Measurements from ENCODE around the gene JAM3. TPM values are rescaled to one million over a fixed set of nuclear protein-coding genes. Genes with fewer than 3 reads are reported as not detected.

JAM3 gene
- total RNA-seq, 3 donors from 2014 or later (not counting 1 experiment from before 2014, with no cell fraction given): 2.1 to 3.8 (median 2.4) TPM

DNA sequence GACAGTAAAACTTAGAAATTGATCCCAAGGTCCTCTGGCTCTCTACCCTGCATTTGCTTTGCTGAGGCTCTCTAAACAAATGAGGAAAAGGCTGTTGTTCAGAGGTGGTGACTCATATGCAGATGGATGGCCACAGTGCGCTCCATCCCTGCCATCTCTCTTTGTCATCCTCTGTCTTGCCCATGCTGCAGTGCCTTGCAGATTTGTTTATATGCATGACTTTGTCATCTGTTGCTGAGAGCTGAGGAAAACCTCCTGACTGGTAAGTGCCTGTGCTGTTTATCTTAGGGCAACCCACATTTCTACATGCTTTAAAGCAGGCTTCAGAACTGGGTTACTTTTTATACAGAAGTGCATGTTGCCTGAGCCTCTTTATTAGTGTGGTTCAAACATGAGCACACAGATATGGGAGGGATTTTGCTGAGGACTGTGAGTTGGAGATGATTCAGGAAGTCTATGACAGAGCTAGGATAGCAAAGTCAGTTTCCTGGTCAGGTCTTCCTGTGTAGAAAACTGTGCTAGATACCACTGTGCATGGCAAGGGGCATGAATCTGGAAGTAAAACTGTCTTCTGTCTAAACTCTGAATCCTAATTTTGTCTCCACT lies 57.4 kb downstream of the JAM3 start:
- no peak overlapping the region for H3K4me3 Mint-ChIP-seq
- no peak overlapping the region for H3K27ac ChIP-seq (ENCODE audit: low read length)

DNA sequence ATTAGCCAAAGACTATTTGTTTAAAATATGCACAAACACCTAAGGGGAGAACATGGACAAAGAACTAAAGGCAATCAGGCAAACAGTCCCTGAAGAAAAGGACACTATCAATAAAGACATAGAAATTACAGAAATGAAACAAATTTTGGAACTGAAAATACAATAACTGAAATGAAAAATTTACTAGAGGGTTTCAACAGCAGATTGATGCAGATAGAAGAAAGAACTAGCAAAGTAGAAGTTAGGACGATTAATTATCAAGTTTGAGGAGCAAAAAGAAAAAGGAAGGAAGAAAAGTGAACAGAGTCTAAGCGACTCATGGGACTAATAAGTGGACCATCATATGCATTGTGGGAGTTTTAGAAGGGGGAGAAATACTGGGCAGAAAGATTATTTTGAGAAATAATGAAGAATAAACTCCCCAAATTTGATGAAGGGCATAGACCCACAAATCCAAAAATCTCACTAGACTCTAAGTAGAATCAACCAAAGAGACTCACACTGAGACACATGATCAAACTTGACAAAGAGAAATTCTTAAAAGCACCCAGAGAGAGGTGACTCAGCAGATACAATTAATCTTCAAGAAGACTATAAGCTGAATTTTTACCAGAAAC lies 62.9 kb downstream of the JAM3 start:
- TF ChIP-seq, protein P1, sequence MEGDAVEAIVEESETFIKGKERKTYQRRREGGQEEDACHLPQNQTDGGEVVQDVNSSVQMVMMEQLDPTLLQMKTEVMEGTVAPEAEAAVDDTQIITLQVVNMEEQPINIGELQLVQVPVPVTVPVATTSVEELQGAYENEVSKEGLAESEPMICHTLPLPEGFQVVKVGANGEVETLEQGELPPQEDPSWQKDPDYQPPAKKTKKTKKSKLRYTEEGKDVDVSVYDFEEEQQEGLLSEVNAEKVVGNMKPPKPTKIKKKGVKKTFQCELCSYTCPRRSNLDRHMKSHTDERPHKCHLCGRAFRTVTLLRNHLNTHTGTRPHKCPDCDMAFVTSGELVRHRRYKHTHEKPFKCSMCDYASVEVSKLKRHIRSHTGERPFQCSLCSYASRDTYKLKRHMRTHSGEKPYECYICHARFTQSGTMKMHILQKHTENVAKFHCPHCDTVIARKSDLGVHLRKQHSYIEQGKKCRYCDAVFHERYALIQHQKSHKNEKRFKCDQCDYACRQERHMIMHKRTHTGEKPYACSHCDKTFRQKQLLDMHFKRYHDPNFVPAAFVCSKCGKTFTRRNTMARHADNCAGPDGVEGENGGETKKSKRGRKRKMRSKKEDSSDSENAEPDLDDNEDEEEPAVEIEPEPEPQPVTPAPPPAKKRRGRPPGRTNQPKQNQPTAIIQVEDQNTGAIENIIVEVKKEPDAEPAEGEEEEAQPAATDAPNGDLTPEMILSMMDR (IDR thresholded peaks at IDR 0.05): no peak
- ATAC-seq: no peak
- Mint-ChIP-seq H3K27me3 (ENCODE audit: low read depth in 2 of 2) (peaks cover 15 to 22% of the 10 kb centered on the region in 2 donors), H3K27ac (no peak overlapping the region), H3K9me3 (peaks cover 7 to 16% of the 10 kb centered on the region in 2 donors), H3K4me3 (no peak overlapping the region), H3K36me3 (peaks cover 15% of the 10 kb centered on the region), H3K4me1 (no peaks in the 10 kb centered on the region)
- no peak for DNase-seq
- Histone ChIP-seq H3K27me3 (ENCODE audit: control insufficient read depth, insufficient read depth, low read length) (no peaks in the 10 kb centered on the region), H3K9me3 (ENCODE audit: control insufficient read depth, insufficient read depth, low read length) (no peaks in the 10 kb centered on the region), H3K36me3 (ENCODE audit: control insufficient read depth, insufficient read depth, low read length) (no peaks in the 10 kb centered on the region), H3K4me3 (ENCODE audit: low read length) (no peak overlapping the region), H3K4me1 (ENCODE audit: control insufficient read depth, insufficient read depth, low read length) (no peaks in the 10 kb centered on the region), H3K27ac (ENCODE audit: low read length) (no peak overlapping the region)
- intact Hi-C loops (cut with micrococcal nuclease): no loop called here
- WGBS (ENCODE audit: insufficient coverage): 93% methylated on average over 2 of the region's 2 CpGs

More for the DNA sequence above, 57.4 kb downstream of the JAM3 start:
- ATAC-seq: no peak
- TF ChIP-seq, protein P1 (IDR thresholded peaks at IDR 0.05): no peak
- Histone ChIP-seq H3K36me3 (ENCODE audit: control insufficient read depth, insufficient read depth, low read length) (no peaks in the 10 kb centered on the region), H3K9me3 (ENCODE audit: control insufficient read depth, insufficient read depth, low read length) (no peaks in the 10 kb centered on the region), H3K4me3 (ENCODE audit: low read length) (no peak overlapping the region), H3K27me3 (ENCODE audit: control insufficient read depth, insufficient read depth, low read length) (peaks cover 12% of the 10 kb centered on the region), H3K4me1 (ENCODE audit: control insufficient read depth, insufficient read depth, low read length) (no peaks in the 10 kb centered on the region)
- no peak for DNase-seq
- H3K27me3 Mint-ChIP-seq (ENCODE audit: low read depth in 2 of 2): peaks cover 35 to 42% of the 10 kb centered on the region in 2 donors
- peaks cover 6 to 9% of the 10 kb centered on the region in 2 donors for H3K4me1 Mint-ChIP-seq
- H3K27ac Mint-ChIP-seq: no peak overlapping the region
- 100% methylated on average over 1 of the region's 1 CpG for WGBS (ENCODE audit: insufficient coverage)
- H3K9me3 Mint-ChIP-seq: peaks cover 2 to 3% of the 10 kb centered on the region in 2 donors
- peaks cover 5% of the 10 kb centered on the region for H3K36me3 Mint-ChIP-seq
- intact Hi-C loops (cut with micrococcal nuclease): no loop called here

DNA sequence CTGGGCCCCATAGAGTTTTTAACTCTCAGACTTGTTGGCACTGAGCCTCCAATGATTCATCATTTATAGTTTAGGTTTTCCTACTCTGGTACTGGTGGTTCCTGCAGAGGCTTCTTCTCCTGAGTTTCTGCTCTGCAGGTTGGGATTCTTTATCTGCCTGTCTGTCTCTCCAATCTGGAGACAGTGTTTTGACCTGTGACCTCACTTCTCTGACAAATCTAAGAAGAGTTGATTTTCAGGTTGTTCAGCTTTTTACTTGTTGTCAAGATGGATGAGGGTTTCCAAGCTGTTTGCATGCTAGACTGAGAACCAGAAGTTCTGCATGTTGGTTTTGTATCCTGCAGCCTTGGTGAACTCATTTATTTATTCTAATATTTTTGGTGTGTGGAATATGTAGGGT lies 63.9 kb downstream of the JAM3 start:
- peaks cover 10 to 16% of the 10 kb centered on the region in 2 donors for H3K27me3 Mint-ChIP-seq (ENCODE audit: low read depth in 2 of 2)
- H3K36me3 ChIP-seq (ENCODE audit: control insufficient read depth, insufficient read depth, low read length): no peaks in the 10 kb centered on the region
- H3K27ac Mint-ChIP-seq: no peak overlapping the region
- H3K4me1 ChIP-seq (ENCODE audit: control insufficient read depth, insufficient read depth, low read length): no peaks in the 10 kb centered on the region
- H3K27ac ChIP-seq (ENCODE audit: low read length): no peak overlapping the region
- peaks cover 15% of the 10 kb centered on the region for H3K36me3 Mint-ChIP-seq
- no peak for DNase-seq
- ATAC-seq: no peak
- no peaks in the 10 kb centered on the region for H3K9me3 ChIP-seq (ENCODE audit: control insufficient read depth, insufficient read depth, low read length)
- no peaks in the 10 kb centered on the region for H3K27me3 ChIP-seq (ENCODE audit: control insufficient read depth, insufficient read depth, low read length)
- no peaks in the 10 kb centered on the region for H3K4me1 Mint-ChIP-seq
- H3K4me3 Mint-ChIP-seq: no peak overlapping the region
- intact Hi-C loops (cut with micrococcal nuclease): no loop called here
- H3K4me3 ChIP-seq (ENCODE audit: low read length): no peak overlapping the region
- TF ChIP-seq, protein P1 (IDR thresholded peaks at IDR 0.05): no peak
- H3K9me3 Mint-ChIP-seq: peaks cover 7 to 16% of the 10 kb centered on the region in 2 donors
